Measurements from ENCODE around the gene DNAJC4.

DNA sequence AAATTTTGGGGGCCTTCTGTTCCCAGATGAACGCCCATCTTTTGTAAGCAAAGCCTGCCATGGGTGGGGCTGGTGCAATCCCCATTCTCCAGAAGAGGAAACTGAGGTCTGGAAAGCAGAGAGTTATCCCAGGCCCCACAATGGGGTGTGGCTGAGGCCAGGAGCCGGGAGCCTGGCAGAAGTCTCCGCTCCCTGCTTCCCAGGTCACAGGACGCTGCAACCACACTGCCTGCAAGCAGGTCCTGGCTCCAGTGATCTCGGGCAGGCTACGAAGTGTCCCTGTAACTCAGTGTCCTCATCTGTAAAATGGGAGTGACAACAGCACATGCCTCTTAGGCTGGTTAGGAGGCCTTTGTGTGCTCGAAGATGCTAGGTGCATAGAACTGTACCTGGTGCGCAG lies 22.7 kb downstream of the DNAJC4 start:
- TF ChIP-seq EZH2 (IDR thresholded peaks at IDR 0.05; ENCODE audit: insufficient read depth, poor library complexity, severe bottlenecking) (no peak), EZH2phosphoT487 (IDR thresholded peaks at IDR 0.05; ENCODE audit: insufficient read depth, low read depth) (no peak)
